ENCODE results near the gene MNT. TPM values are rescaled to one million over a fixed set of nuclear protein-coding genes. Genes with fewer than 3 reads are reported as not detected.

Gene MNT
- total and polyA plus RNA-seq, 9 of the 15 experiments (the other 6 are each of a cell fraction or from before 2014, with no cell fraction given), result 0.18 to 23.8 (median 5.3) TPM

GRCh38 chr17:2377659-2378058 lies 23.2 kb downstream of the MNT start (continued):
- TF ChIP-seq RBBP5 (IDR thresholded peaks at IDR 0.05; ENCODE audit: borderline replicate concordance, insufficient read depth, low read length, poor library complexity, severe bottlenecking), result no peak
- no peak for TF ChIP-seq SLC30A9 (CRISPR knock-in tag; IDR thresholded peaks at IDR 0.05)
- no peak for TF ChIP-seq ZNF175 (CRISPR knock-in tag; IDR thresholded peaks at IDR 0.05; ENCODE audit: low read depth)
- TF ChIP-seq, protein P1, sequence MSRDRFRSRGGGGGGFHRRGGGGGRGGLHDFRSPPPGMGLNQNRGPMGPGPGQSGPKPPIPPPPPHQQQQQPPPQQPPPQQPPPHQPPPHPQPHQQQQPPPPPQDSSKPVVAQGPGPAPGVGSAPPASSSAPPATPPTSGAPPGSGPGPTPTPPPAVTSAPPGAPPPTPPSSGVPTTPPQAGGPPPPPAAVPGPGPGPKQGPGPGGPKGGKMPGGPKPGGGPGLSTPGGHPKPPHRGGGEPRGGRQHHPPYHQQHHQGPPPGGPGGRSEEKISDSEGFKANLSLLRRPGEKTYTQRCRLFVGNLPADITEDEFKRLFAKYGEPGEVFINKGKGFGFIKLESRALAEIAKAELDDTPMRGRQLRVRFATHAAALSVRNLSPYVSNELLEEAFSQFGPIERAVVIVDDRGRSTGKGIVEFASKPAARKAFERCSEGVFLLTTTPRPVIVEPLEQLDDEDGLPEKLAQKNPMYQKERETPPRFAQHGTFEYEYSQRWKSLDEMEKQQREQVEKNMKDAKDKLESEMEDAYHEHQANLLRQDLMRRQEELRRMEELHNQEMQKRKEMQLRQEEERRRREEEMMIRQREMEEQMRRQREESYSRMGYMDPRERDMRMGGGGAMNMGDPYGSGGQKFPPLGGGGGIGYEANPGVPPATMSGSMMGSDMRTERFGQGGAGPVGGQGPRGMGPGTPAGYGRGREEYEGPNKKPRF (IDR thresholded peaks at IDR 0.05; ENCODE audit: low read depth, low read length), result no peak
- no peak for TF ChIP-seq DLX4 (CRISPR knock-in tag; IDR thresholded peaks at IDR 0.05)

- no peaks in the 10 kb centered on the region for H3K9me1 ChIP-seq (ENCODE audit: control insufficient read depth, insufficient read depth, low read length)
- no peak for FAIRE-seq
- no peak overlapping the region for H2AFZ ChIP-seq (ENCODE audit: low read depth, low read length)
- POLR2A ChIA-PET, result interaction anchor here (0.6 kb wide), 1 partner anchor 15 kb away, joined by 3 read pairs; no protein-coding TSS in a partner anchor
- H3K79me2 ChIP-seq (ENCODE audit: control insufficient read depth, insufficient read depth, low read length), result no peaks in the 10 kb centered on the region
- CTCF ChIA-PET (ENCODE audit: low intra/inter-chr PET ratio), result no interaction called here
- 95% methylated on average over 8 of the region's 14 CpGs for WGBS (ENCODE audit: insufficient coverage, low coverage, missing lambda C conversion rate)
- H3K36me3 ChIP-seq (ENCODE audit: control insufficient read depth, insufficient read depth, low read length), result no peaks in the 10 kb centered on the region
- H3K4me1 ChIP-seq (replicated peaks in 1 of 2; ENCODE audit: control insufficient read depth in 2 of 2, insufficient read depth in 2 of 2, low read length in 2 of 2), result peaks cover 0 to 20% of the 10 kb centered on the region in 2 experiments; a peak in 3 of 5 replicates
- H3K9ac ChIP-seq (ENCODE audit: insufficient read depth in 1 of 2, low read depth in 2 of 2, low read length in 2 of 2), result no peak overlapping the region
- no peak overlapping the region for H3K4me2 ChIP-seq (ENCODE audit: insufficient read depth, low read length)
- H3K9me3 ChIP-seq (replicated peaks; ENCODE audit: control insufficient read depth, insufficient read depth, low read depth, low read length), result no peaks in the 10 kb centered on the region
- H3K4me3 ChIP-seq, result no peak overlapping the region
- DNase-seq (ENCODE audit: extremely low read depth in 1 of 4, low spot score in 3 of 4), result no peak
- intact Hi-C loops (cut with micrococcal nuclease), result no loop called here
- BruUV-seq (replicated peaks), result no TSS peak
- no peaks in the 10 kb centered on the region for H3K27me3 ChIP-seq (ENCODE audit: control insufficient read depth in 2 of 2, insufficient read depth in 2 of 2, low read length in 2 of 2)
- in situ Hi-C loops (cut with MboI), result loop anchor here (5.0 kb wide), 1 partner anchor 36 kb away; no protein-coding TSS in a partner anchor
- no peak overlapping the region for H3K27ac ChIP-seq (ENCODE audit: extremely low read depth, low read depth, low read length)
- H4K20me1 ChIP-seq (replicated peaks; ENCODE audit: control insufficient read depth, insufficient read depth, low read length), result no peaks in the 10 kb centered on the region
- ATAC-seq, result no peak
- TF ChIP-seq CBFA2T2 (conservative IDR thresholded peaks at IDR 0.05), result no peak
- no peak for TF ChIP-seq PREB (CRISPR knock-in tag; IDR thresholded peaks at IDR 0.05)
- TF ChIP-seq CXXC5 (CRISPR knock-in tag; IDR thresholded peaks at IDR 0.05), result no peak
- TF ChIP-seq, protein P2, sequence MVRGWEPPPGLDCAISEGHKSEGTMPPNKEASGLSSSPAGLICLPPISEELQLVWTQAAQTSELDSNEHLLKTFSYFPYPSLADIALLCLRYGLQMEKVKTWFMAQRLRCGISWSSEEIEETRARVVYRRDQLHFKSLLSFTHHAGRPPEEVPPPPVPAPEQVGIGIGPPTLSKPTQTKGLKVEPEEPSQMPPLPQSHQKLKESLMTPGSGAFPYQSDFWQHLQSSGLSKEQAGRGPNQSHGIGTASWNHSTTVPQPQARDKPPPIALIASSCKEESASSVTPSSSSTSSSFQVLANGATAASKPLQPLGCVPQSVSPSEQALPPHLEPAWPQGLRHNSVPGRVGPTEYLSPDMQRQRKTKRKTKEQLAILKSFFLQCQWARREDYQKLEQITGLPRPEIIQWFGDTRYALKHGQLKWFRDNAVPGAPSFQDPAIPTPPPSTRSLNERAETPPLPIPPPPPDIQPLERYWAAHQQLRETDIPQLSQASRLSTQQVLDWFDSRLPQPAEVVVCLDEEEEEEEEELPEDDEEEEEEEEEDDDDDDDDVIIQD (CRISPR knock-in tag; IDR thresholded peaks at IDR 0.05), result no peak
- no peak for TF ChIP-seq SRF (CRISPR knock-in tag; IDR thresholded peaks at IDR 0.05)
- no peak for TF ChIP-seq LARP7 (IDR thresholded peaks at IDR 0.05)
- TF ChIP-seq, protein P1 (IDR thresholded peaks at IDR 0.05; ENCODE audit: low read depth, low read length), result no peak
Observed at GRCh38 chr17:2376107-2376506, 24.8 kb downstream of the MNT start.

Measured in K562 (cell line).